ENCODE results near the gene WNT2. TPM values are rescaled to one million over a fixed set of nuclear protein-coding genes. Genes with fewer than 3 reads are reported as not detected.

WNT2 gene
- polyA plus RNA-seq, 1 donor (not counting 4 experiments of a cell fraction or from before 2014, with no cell fraction given) = not detected

DNA sequence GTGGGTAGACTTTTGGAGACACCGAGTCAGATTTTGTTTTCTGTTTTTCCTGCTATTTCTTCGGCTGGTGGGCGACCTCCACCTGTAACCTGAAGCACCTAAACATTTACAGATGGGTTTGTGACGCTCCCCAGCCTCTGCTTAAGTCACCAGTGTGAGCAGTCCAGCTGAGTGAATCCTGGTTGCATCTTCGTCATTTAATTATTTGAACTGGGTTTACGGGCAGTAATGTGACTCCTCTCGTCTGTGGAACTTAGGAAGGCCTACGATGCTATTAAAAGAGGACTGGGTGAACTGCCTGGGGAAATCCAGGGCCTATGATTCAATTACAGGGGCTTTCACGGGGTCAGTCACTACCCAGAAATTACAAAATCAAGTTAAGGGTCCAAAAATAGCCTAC lies 52.5 kb downstream of the WNT2 start:
- FAIRE-seq = no peak
- Histone ChIP-seq H3K27me3 (ENCODE audit: control insufficient read depth, extremely low read depth, insufficient read depth, low read length) (no peaks in the 10 kb centered on the region), H3K36me3 (ENCODE audit: control insufficient read depth in 2 of 2, extremely low read depth in 1 of 2, insufficient read depth in 2 of 2, low read length in 2 of 2) (no peaks in the 10 kb centered on the region), H4K20me1 (ENCODE audit: control insufficient read depth, extremely low read depth, insufficient read depth, low read length) (no peaks in the 10 kb centered on the region), H3K9ac (ENCODE audit: control insufficient read depth, extremely low read depth, insufficient read depth, low read length) (peak overlapping the region; percentile 44), H3K4me3 (ENCODE audit: control insufficient read depth in 2 of 3, extremely low read depth in 1 of 3, insufficient read depth in 2 of 3, low read depth in 1 of 3, low read length in 3 of 3) (peak overlapping the region in 2 of 3 experiments; percentile 27 to 34), H3K79me2 (ENCODE audit: control insufficient read depth, insufficient read depth, low read length) (no peaks in the 10 kb centered on the region), H3K9me1 (ENCODE audit: control insufficient read depth, extremely low read depth, insufficient read depth, low read length) (no peaks in the 10 kb centered on the region), H3K4me2 (ENCODE audit: control insufficient read depth, extremely low read depth, insufficient read depth, low read depth, low read length) (peak overlapping the region; percentile 70), H3K9me3 (ENCODE audit: control insufficient read depth, low read depth, low read length) (no peaks in the 10 kb centered on the region), H2AFZ (ENCODE audit: control insufficient read depth, low read length) (no peak overlapping the region), H3K27ac (ENCODE audit: control insufficient read depth, insufficient read depth, low read length) (peak overlapping the region; percentile 94), H3K4me1 (ENCODE audit: control insufficient read depth, extremely low read depth, insufficient read depth, low read length) (peaks cover 33% of the 10 kb centered on the region)
- dilution Hi-C loops (cut with MboI; ENCODE audit: extremely low pct_ligation_motif_present, low sequenced_read_pairs) = no loop called here
- no peak for DNase-seq (ENCODE audit: low read depth, low spot score)
- TF ChIP-seq, protein P1, sequence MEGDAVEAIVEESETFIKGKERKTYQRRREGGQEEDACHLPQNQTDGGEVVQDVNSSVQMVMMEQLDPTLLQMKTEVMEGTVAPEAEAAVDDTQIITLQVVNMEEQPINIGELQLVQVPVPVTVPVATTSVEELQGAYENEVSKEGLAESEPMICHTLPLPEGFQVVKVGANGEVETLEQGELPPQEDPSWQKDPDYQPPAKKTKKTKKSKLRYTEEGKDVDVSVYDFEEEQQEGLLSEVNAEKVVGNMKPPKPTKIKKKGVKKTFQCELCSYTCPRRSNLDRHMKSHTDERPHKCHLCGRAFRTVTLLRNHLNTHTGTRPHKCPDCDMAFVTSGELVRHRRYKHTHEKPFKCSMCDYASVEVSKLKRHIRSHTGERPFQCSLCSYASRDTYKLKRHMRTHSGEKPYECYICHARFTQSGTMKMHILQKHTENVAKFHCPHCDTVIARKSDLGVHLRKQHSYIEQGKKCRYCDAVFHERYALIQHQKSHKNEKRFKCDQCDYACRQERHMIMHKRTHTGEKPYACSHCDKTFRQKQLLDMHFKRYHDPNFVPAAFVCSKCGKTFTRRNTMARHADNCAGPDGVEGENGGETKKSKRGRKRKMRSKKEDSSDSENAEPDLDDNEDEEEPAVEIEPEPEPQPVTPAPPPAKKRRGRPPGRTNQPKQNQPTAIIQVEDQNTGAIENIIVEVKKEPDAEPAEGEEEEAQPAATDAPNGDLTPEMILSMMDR (optimal IDR thresholded peaks at IDR 0.05 in 1 of 3, IDR thresholded peaks at IDR 0.05 in 1 of 3, conservative IDR thresholded peaks at IDR 0.05 in 1 of 3; ENCODE audit: extremely low read depth in 1 of 3, insufficient read depth in 2 of 3, low read length in 3 of 3) = no peak

DNA sequence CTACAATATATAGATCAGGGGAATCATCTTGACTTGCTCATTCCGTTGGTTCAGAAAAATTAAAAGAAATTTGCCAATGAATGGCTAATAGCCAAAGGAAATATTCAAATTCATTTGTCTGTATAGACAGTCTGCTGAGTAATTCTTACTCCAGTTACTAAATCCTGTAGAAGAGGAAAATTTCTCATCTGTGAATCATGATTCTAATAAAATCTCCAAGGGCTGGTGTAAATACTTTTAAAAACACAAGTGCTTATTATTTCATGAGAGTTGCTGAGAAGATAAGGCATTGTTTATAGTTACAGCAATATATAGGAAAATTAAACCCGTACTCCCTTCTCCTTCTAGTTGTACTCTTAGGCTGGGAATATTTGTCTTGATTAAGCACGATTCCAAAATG lies 53.0 kb downstream of the WNT2 start:
- DNase-seq (ENCODE audit: low read depth, low spot score) (no peak), FAIRE-seq (peak; percentile 29)
- H3K4me1 ChIP-seq (ENCODE audit: control insufficient read depth, extremely low read depth, insufficient read depth, low read length) = peaks cover 32% of the 10 kb centered on the region
- H4K20me1 ChIP-seq (ENCODE audit: control insufficient read depth, extremely low read depth, insufficient read depth, low read length) = no peaks in the 10 kb centered on the region
- H3K36me3 ChIP-seq (ENCODE audit: control insufficient read depth in 2 of 2, extremely low read depth in 1 of 2, insufficient read depth in 2 of 2, low read length in 2 of 2) = no peaks in the 10 kb centered on the region
- no peaks in the 10 kb centered on the region for H3K27me3 ChIP-seq (ENCODE audit: control insufficient read depth, extremely low read depth, insufficient read depth, low read length)
- H3K9me1 ChIP-seq (ENCODE audit: control insufficient read depth, extremely low read depth, insufficient read depth, low read length) = no peaks in the 10 kb centered on the region
- H3K4me2 ChIP-seq (ENCODE audit: control insufficient read depth, extremely low read depth, insufficient read depth, low read depth, low read length) = peak overlapping the region; percentile 70
- peak overlapping the region; percentile 44 for H3K9ac ChIP-seq (ENCODE audit: control insufficient read depth, extremely low read depth, insufficient read depth, low read length)
- H3K27ac ChIP-seq (ENCODE audit: control insufficient read depth, insufficient read depth, low read length) = peak overlapping the region; percentile 94
- no peak overlapping the region for H2AFZ ChIP-seq (ENCODE audit: control insufficient read depth, low read length)
- no peaks in the 10 kb centered on the region for H3K9me3 ChIP-seq (ENCODE audit: control insufficient read depth, low read depth, low read length)
- TF ChIP-seq EZH2 (IDR thresholded peaks at IDR 0.05; ENCODE audit: low read length) = no peak
- TF ChIP-seq, protein P1 (optimal IDR thresholded peaks at IDR 0.05 in 1 of 3, IDR thresholded peaks at IDR 0.05 in 1 of 3, conservative IDR thresholded peaks at IDR 0.05 in 1 of 3; ENCODE audit: extremely low read depth in 1 of 3, insufficient read depth in 2 of 3, low read length in 3 of 3) = no peak
- peak overlapping the region in 2 of 3 experiments; percentile 27 to 34 for H3K4me3 ChIP-seq (ENCODE audit: control insufficient read depth in 2 of 3, extremely low read depth in 1 of 3, insufficient read depth in 2 of 3, low read depth in 1 of 3, low read length in 3 of 3)
- H3K79me2 ChIP-seq (ENCODE audit: control insufficient read depth, insufficient read depth, low read length) = no peaks in the 10 kb centered on the region
- dilution Hi-C loops (cut with MboI; ENCODE audit: extremely low pct_ligation_motif_present, low sequenced_read_pairs) = no loop called here
